T follicular helper cell (primary cell): ENCODE data around the gene NRG3.

ENCODE experiments used
- DNase-seq: peaks from one replicate; pipeline ENCODE4 v3.0.0-alpha.2; 2020; ENCODE audit warnings: low read depth

Gene NRG3

DNA sequence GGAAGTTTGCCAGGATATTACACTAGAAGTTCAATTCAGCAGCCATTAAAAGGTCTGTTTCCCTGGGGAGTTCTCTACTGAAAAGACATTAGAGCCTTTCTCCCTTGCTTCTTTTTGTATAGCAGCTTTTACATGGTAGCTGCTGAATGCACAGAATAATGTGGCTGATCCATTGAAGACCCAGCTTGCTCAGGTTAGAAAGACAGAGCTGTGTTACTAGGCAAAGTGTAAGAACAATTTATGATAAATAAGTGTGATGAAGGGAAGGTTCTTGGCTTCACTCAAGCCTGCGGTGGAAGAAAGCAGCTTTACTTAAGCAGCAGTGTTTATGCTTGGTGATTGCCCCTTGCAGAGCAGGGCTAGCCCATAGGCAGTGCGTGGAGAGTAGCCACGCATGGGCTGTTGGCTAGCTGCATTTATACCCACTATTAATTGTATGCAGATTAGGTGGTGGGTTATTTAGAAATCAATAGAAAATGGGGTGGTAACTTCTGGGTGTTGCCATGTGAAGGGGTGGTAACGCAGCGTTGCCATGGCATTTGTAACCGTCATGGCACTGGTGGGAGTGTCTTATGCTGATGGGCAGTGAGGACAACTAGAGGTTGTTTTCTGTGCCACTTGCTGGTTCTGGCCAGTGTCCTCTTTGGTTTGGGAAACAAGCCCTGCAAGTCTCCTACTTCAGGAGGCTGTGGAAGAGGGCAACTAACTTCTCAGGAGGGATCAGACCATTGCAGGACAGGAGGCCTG lies 942.9 kb downstream of the NRG3 start:
- no peak for DNase-seq

- DNase-seq, result no peak
Observed at GRCh38 chr10:82821043-82821442, 946.0 kb downstream of the NRG3 start.

GRCh38 chr10:82826132-82826531 lies 951.1 kb downstream of the NRG3 start:
- DNase-seq, result no peak

- DNase-seq, result no peak
Observed at GRCh38 chr10:82827901-82828300, 952.9 kb downstream of the NRG3 start.

DNA sequence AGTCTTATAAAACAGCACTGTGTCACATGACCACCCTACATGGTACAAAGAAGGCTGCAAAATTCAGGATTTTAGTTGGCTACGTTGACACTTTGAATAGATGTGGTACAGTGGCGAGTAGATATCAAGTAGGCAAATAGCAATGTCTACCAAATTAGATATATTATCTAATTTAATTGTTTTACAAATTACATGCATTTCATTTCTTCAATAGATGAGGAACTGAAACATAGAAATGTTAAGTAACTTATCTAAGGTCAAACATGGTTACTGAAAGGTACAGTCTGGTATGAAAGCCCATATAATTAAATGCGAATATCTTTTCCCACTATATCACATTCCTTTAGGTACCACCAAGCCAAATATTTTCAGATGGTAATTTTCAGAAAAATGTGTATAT lies 972.2 kb downstream of the NRG3 start:
- no peak for DNase-seq

- no peak for DNase-seq
Observed at GRCh38 chr10:82850191-82850590, 975.2 kb downstream of the NRG3 start.

DNA sequence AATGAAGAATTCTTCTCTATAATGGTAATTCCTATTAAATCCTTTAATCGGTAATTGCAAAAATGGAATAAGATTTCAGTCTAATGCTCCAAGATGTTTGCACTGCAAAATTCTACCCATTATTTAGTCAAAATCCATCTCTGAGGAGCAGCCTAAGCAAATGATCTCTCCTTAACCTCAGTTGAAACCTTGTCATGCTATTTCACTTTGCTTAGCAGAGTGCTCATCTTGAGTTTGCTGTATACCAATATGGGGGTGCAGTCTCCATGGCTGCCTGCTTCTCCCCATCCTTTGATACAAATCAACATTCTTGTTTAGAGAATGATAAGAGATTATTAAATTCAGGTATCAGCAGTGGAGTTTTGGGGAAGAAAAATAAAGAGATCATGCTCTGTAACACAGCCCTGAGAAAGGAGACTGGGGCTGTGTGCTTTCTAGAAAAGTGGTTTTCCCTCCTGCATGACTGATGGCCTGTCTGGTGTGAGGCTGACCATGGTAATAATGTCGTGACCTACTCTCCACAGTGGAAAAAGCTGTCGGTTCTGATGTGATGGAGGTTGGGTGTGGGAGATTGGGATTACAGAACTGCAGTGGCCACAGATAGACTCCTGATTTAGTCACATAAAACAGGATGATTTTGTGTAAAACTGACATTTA lies 982.1 kb downstream of the NRG3 start:
- DNase-seq, result no peak

- no peak for DNase-seq
Observed at GRCh38 chr10:82861889-82862288, 986.9 kb downstream of the NRG3 start.

DNA sequence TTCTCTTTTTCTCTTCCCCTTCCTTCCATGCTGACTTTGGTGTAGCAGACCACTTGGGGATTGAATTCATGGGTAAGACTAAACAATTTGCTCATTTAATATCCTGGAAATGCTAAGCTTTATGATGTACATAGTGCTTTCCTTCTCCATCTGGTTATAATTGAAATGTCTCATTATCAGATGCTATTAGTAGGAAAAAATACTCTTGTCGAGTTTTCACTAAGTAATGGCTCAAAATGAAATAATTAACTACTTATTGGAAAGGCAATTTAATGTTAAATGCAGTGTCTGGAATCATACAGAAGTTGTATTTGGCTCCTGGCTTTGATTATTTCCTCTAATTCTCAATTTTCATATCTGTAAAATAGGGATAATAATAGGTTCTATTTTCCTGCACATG lies 990.4 kb downstream of the NRG3 start:
- no peak for DNase-seq

DNA sequence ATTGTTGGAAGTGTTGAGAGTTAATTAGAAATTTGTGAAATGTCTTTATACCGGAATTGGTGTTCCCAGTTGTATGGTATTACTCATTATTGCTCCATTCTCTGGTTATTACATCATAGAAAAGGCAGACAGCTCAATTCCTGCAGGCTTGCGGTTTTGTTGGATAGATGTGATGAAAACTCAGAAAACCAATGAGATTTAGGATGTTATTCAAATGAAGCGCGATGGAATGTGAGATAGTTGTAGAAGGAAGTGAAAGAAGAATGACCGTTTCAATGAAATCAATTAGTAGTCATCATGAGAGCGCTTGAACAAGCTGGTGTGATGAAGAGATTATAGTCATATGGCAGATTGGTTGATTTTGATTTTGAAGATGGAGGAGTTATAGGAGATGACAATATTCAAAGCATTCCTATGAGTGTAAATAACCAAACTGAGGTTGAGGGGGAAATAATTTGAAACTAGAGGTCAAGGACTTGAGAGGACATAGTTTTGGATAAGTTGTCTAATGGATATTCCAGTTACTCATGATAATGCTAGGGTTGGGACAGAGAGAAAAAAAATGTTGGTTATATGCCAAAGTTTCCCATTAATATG lies 991.5 kb downstream of the NRG3 start:
- DNase-seq, result no peak

DNA sequence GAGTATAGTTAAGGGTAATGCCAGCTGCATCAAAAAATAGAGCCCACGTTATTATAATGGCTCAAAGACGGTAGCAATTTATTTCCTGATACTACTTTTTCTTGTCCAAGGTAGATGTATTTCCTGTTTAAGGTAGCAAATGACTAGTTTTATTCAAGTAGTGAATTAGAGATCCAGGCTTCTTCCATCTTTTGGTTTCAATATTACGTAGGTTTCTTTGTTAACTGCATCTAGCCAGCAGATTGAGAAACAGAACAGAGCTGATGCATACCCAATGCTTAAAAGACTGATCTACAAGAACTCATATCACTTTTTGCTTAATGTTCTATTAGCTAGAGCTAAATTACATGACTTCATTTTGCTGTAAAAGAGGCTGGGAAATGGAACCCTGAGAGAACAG lies 992.1 kb downstream of the NRG3 start:
- DNase-seq, result no peak

GRCh38 chr10:82874671-82875070 lies 999.7 kb downstream of the NRG3 start:
- DNase-seq, result no peak

- no peak for DNase-seq
Observed at GRCh38 chr10:82880776-82881290, 1005.8 kb downstream of the NRG3 start.

- no peak for DNase-seq
Observed at GRCh38 chr10:82882722-82883121, 1007.7 kb downstream of the NRG3 start.

GRCh38 chr10:82883603-82884002 lies 1008.6 kb downstream of the NRG3 start:
- DNase-seq, result no peak

DNA sequence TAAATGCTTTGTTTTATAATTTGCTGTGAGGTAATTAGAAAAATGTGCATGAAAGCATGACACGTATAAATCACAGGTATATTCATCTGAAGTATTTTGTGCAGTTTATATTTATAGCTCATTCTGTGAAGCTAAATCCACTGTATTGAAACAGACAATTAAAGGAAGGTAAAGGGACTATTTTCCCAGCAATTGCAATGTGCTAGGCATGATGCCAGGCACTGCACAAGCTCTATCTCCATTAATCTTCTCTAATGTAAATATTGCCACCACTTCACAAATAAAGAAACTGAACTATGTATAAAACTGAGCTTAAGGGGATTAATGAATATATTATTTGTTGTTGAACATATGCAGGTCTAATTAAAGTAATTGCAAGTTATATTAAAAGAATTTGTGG lies 1012.5 kb downstream of the NRG3 start:
- no peak for DNase-seq

DNA sequence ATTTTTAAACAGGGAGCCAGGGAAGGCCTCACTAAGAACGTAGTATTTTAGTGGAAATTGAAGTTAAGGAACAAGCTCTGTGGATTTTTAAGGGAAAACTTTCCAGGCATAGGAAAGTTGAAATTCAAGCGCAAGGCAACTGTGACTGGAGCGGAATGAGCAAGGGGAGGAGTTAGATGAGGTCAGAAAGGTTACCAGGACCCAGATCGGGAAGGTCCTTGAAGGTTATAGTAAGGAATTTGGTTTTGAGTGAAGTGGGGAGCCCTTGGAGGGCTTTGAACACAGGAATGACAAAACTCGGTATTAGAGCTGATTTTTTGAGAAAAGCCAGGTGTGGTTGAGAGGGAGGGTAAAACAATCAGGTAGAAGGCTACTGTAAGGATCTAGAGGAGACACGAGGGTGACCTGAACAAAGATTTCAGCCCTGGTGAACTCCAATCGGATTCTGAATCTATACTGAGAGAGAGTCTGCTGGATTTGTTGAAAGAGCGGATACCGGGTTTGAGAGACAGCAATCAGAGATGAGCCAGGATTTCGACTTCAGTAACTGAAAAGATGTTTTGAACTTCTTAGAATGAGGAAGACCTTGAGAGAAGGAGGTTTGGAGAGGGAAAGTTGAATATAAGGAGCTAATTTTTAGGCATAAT lies 1013.9 kb downstream of the NRG3 start:
- no peak for DNase-seq

DNA sequence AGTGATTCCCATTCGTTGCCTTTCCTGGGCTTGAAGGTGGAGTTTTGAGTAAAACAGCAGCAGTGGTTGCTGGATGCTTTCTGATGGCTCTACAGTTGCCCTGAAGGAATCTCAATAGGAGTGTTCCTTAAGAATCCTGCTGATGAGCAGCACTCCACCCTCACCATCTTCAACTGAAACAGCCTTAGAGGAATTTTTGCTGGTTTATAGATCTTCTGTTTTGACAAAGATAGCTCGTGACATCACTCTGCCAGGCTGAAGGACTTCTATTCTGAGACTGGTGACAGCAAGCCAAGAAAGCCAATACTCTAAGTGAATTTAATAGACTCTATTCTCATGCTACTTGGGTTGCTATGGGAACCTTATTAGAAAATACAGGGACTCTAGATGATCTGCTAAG lies 1014.7 kb downstream of the NRG3 start:
- no peak for DNase-seq

- DNase-seq, result no peak
Observed at GRCh38 chr10:82890573-82890972, 1015.6 kb downstream of the NRG3 start.

DNA sequence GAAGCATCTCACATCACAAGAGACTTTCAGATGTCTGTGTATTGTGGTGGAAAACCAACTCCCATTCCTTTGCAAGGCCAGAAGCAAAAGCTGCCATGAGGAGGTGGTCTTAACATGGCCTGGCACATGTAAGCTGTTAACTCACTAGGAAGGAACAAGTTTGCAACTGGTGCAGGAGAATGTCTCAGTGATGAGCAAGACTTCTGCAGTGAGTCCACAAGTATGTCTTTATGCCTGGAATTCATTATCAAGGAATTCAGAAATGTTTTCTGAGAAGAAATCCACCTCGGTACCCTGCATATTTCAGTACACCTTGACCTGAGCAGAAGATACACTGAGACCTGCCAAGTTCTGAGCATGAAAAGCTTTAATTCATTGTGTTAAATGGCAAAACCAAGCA lies 1033.1 kb downstream of the NRG3 start:
- DNase-seq, result no peak

GRCh38 chr10:82908751-82909150 lies 1033.8 kb downstream of the NRG3 start:
- DNase-seq, result no peak

GRCh38 chr10:82910301-82910700 lies 1035.3 kb downstream of the NRG3 start:
- no peak for DNase-seq

GRCh38 chr10:82914655-82915136 lies 1039.7 kb downstream of the NRG3 start:
- DNase-seq, result no peak
